GM19035 (cell line): ENCODE measurements around the gene VPS13C.
A peak's percentile ranks its signal among the peaks of the same experiment; 100 is the strongest.

ENCODE experiments used
- ATAC-seq: cut with Tn5 transposase; IDR thresholded peaks from one replicate; pipeline ENCODE4 v1.9.1; 2021; ENCODE audit not compliant: unreplicated experiment

Gene VPS13C, protein sequence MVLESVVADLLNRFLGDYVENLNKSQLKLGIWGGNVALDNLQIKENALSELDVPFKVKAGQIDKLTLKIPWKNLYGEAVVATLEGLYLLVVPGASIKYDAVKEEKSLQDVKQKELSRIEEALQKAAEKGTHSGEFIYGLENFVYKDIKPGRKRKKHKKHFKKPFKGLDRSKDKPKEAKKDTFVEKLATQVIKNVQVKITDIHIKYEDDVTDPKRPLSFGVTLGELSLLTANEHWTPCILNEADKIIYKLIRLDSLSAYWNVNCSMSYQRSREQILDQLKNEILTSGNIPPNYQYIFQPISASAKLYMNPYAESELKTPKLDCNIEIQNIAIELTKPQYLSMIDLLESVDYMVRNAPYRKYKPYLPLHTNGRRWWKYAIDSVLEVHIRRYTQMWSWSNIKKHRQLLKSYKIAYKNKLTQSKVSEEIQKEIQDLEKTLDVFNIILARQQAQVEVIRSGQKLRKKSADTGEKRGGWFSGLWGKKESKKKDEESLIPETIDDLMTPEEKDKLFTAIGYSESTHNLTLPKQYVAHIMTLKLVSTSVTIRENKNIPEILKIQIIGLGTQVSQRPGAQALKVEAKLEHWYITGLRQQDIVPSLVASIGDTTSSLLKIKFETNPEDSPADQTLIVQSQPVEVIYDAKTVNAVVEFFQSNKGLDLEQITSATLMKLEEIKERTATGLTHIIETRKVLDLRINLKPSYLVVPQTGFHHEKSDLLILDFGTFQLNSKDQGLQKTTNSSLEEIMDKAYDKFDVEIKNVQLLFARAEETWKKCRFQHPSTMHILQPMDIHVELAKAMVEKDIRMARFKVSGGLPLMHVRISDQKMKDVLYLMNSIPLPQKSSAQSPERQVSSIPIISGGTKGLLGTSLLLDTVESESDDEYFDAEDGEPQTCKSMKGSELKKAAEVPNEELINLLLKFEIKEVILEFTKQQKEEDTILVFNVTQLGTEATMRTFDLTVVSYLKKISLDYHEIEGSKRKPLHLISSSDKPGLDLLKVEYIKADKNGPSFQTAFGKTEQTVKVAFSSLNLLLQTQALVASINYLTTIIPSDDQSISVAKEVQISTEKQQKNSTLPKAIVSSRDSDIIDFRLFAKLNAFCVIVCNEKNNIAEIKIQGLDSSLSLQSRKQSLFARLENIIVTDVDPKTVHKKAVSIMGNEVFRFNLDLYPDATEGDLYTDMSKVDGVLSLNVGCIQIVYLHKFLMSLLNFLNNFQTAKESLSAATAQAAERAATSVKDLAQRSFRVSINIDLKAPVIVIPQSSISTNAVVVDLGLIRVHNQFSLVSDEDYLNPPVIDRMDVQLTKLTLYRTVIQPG (N-terminal part only)

DNA sequence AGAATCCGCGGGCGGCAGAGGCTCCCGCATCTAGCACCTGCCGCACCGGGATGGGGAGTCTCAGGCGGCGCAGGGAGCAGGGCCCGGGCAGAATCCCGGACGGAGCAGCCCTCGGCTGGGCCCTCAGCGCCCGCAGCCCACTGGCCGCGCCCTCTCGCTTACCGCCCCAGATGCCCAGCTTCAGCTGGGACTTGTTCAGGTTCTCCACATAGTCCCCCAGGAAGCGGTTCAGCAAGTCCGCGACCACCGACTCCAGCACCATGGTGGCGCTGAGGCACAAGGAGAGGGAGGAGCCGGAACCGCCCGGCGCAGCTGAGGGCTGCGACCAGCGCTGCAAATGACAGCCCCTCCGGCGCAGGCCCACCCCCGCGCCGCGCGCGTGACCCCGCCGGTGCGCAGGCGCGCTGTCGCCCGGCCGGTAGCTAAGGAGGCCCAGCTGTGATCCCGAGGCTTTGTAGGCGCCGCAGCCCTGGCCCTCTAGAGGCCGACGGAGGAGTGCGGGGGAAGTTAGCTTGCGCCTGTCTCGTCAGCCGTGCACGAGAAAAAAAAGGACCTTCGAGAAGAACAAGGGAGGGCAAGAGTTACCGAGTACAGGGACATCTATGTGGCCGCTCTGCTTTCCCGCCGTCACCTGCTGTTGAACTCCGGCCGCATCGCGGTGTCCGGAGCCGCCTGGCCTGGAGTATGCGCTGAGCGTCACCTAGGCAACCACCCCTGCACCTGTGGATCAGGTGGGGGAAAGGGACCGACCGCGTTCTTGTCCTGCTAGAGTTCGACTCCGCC is at the start of gene VPS13C:
VPS13C (minus strand) TSS at position 335 of the 783 bp plus-strand sequence; CDS start at position 262, 73 bp downstream.
- peak; percentile 89 for ATAC-seq

DNA sequence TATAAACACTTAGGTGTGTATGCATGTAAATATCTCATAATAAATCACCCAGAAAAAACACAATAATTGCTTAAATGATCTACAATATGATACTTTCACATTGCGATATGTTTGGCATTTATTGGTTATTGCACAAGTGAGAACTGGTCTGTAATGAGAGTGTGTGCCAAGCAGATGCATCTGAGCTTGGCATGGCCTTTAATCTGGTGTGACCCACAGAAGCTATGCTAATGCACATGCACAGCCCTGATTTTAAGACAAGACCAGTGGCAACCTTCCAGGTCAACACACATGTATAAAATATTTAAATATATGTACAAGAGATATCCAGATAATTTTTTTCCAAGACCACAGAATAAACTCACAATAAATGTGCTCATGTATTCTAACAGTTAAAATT is 49.2 kb upstream of the VPS13C start:
- no peak for ATAC-seq

DNA sequence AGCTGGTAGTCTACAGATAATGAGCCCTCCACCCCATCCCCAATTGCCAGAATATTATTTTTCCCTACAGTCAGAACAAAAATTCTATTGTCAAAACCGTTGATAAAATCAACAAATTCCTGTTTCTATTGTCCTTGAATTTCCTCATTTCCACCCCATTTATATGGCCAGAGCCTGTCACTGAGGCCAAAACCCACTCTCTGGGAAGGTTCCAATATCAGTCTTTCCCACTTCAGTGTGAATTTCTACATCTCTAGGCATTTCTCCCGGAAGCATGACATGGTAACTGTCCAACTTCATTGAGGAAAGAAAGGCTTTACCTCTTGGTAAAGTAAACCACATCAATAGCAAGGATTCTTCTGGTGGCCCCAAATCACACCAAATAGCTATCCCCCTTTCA is 48.2 kb upstream of the VPS13C start:
- no peak for ATAC-seq

DNA sequence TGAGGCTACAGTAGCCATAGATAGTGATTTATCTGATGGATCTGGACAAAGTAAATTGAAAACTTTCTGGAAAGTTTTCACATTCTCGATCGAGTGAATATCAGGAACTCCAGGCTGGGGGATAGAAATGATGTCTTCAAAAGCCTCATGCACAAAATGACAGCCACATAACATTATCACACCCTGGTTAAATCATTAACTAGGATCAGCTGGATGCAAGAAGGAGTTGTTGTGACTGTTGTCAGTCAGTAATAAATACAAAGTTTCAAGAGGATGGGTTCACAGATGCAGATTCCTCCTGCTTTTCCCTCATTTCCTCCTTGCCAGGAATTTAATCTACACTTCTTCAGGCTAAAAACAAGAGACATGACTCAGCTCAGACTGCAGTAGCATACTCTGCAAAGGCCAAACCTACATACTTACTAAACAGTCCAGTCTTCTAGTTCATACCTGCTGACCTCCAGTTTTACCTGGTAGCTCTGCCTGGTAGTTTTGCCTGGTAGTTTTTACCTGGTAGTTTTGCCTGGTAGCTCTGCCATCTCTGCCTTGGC is 47.4 kb upstream of the VPS13C start:
- no peak for ATAC-seq

DNA sequence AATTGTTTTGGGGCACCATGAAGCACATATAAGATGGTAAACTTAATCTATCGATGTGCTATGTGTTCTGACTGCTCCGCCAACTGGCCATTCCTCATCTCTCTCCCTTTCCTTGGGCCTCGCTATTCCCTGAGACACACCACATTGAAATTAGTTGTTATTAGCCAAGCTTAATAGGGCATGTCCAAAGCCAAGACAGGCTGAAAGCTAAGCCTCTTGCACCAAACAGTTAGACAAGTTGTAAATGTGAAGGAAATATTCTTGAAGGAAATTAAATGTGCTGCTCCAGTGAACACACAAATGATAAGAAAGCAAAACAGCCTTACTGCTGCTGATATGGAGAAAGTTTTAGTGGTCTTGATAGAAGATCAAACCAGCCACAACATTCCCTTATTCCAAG is 45.8 kb upstream of the VPS13C start:
- no peak for ATAC-seq

DNA sequence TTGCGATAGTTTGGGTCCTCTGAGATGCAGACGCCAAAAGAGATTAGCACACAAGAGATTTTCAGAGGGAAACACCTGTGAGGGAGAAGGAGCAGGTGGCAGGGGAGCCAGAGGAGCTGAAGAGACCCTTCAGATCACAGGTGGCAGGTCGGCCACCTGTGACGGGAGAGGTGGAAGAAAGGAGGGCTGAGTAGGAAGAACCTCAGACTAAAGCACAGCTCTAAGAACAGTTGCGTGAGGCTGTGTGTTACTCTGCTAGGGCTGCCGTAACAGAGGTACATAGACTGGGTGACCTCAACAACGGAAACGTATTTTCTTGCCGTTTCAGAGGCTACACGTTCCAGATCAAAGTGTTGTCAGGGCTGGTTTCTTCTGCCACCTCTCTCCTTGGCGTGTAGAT is 45.0 kb upstream of the VPS13C start:
- no peak for ATAC-seq

DNA sequence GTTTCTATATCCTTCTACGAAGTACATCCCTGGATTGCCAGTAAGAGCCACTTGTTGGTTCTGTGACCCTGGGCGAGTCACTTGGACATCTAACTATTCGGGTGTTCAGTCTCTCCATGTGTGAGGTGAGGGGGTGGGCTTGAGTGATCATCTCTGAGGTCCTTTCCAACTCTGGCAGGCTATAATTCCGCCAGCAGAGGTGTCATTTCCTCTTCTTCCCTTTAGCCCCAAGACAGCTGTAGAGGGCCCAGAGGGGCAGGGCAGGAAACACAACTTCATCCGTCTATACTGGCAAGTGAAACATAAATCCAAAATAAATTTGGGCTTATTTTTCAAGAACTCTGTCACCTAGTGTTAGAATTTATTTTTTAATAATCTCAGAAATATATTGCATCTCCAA is 44.6 kb upstream of the VPS13C start:
- no peak for ATAC-seq

DNA sequence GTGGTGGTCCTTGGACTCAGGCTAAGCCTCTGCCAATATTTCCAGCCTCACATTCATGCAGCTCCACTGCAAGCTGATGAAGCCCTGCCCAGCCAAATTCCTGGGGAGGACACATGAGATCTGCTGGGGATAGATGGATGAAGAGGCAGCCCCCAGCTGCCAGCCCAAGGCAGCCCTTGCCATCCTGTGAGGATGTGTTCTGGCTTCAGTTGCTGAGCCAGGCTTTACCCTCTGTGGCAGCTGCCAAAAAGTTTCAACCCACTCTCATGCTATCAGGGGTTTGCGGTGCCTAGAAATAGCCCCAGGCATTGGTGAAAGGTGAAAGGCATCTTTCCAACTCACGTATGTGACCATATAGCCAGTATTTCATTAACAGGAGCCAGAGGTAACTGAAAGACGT is 44.2 kb upstream of the VPS13C start:
- ATAC-seq = no peak

DNA sequence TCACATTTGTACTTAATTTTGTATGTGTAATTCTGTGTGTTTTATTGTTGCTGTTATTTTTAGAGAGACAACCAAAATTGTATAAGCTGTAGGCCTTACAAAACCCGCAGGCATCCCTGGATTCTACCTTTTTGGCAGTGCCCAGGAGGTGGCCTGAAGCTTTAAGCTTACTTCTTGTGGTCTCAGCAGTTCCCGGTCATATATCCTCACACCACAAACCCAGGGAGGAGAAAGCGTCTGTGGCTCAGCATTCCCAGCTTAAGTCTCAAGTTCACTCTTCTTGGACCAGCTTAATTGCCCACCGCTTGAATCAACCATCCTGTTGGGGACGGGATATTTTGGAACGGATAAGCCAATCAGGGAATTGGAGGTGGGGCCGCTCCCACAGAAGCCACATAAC is 43.2 kb upstream of the VPS13C start:
- no peak for ATAC-seq

DNA sequence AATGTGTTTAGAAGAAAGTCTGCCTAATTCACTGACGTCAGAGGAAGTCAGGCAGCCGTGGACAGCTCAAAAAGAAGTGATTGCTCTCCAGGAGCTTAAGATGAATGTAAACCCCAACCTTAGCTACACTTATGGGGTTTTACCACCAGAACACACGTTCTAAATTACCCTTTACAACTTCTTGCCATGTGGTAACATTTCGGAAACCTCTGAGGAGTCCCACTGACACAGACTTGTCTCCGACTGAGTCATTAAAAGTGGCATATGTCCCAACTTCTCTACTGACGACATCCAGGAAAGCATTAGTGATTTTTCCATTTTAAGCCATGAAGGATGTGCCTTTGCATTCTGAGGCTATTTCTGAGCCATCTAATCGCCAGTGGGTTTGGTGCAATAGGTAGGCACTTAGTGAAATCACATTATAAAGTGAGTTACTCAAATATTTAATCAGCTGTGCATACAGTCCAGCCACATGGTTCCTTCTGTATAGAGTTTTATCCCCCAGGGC is 38.9 kb upstream of the VPS13C start:
- no peak for ATAC-seq

DNA sequence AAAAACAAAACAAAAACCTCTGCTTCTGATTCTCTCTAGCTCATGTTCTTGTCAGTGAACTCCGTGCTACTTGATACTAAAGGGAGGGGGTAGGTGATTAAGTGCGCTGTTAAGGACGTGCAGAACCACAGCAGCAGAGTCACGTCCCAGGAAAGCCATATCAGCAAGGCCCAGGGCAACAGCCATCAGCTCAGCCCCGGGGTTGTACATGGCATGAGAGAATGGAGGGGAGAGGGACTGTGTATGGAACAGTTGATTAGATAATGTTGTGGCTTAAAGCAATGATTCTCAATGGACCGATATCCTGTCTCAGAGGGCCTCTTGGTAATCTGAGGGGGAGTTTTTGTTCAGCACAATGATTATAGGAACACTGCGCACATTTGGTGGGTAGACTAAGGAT is 34.1 kb upstream of the VPS13C start:
- ATAC-seq = no peak

DNA sequence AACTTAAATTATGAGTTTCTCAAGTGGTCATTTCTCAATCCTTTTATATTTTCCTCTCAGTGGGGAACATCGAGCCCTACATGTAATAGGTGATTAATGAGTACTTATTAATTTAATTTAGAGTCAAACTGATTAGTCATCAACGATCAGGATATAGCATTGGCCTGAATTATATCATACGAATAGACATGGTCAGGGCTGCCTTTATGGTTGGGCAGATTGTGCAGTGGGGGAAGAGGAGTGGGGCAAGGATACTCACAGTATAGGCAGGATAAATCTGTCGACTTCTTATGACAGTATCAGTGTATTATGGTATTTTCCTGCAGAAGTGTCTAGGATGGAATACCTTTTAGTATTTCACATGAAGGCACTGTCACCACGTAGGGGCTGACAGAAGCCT is 33.6 kb upstream of the VPS13C start:
- ATAC-seq = no peak

DNA sequence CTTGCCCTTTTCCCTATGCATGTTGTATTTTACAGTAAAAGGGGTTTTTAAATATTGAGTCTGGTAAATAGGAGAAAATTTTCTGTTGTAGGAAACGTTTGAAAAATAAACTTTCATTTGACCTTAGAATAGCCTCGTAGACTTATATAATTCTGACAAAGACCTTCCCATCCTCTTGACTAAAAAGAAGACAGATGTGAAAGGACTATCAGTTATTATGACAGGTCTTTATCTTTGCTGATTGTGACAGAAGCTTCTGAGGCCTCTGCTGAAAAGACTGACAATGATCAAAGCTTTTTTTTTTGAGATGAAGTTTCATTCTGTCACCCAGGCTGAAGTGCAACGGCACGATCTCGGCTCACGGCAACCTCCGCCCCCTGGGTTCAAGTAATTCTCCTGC is 30.7 kb upstream of the VPS13C start:
- no peak for ATAC-seq

DNA sequence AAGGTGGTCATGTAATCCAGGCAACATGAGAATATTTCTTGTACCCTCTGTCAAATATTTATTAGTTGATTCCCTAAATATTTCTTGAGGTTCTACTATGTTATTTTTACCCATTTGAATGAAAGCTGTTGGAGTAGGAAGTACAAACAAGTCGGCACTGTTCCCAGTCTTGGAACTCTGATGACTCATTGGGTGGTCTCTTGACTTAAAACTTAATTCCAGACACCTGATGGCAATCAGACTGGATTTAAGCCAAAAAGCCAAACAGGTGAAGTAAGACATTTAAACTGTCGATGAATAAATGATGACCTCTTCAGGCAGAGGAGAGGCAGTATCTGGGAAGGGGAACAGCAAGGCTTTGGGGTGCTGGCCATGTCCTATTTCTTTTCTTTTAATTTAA is 29.4 kb upstream of the VPS13C start:
- no peak for ATAC-seq

DNA sequence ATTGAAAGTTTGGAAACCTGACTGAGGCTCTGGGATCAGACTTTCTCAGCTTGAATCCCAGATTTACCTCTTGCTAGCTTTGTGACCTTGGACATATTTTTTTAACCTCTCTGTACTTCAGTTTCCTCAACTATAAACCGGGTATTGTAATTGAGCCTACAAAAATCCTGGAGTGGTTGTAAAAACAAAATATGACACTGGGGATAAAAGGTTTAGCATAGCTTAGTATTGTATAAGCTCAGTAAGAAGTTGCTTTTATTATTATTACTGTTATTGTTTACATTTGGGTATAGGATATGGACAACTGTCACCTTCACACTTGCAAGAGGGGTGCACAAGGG is 28.1 kb upstream of the VPS13C start:
- ATAC-seq = no peak

DNA sequence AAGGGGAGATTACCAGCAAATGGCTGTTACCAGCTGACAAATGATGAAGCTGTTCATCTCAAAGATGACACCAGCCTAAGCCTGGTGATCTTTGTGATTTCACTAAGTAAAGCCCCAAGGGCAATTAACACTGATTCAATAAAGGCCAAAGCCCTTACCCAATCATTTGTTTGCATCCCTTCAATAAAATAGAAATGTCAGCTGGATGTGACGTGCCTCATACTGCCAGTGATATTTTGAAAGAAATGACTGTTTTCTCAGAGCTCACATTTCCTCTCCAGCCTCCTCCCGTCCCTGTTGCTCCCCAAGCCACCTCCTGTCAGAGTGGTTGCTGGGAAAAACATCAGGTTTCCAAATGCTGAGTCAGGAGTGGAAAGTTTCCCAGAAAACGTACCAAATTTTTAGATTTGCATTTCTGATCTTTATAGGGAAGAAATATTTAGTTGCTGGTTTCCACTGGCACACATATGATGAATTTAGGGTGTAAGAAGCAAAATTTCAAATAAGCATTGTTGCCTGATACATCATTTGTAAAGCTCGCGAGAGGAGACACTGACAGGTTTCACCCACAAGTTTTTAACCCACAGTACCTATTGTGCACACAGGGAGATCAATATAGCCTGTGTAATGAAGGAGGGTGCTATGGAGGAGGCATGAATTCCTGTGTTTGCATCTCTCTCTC is 27.6 kb upstream of the VPS13C start:
- no peak for ATAC-seq

DNA sequence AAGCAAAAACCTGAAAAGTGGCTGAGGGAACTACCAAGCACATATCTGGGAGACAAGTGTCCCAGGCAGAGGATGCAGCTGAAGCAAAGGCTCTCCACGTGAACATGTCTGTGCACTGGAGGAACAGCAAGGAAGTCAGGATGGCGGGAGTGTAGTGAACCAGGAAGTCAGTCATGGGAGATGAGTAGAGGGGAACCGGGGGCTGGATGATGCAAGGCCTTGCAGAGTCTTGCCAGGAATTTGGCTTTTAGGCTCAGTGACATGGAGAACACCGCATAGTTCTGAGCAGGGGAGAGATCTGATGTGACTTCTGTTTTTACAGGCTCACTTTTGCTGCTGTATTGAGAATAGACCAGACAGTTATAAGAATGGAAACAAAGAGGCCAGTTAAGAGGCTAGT is 25.5 kb upstream of the VPS13C start:
- ATAC-seq = no peak

DNA sequence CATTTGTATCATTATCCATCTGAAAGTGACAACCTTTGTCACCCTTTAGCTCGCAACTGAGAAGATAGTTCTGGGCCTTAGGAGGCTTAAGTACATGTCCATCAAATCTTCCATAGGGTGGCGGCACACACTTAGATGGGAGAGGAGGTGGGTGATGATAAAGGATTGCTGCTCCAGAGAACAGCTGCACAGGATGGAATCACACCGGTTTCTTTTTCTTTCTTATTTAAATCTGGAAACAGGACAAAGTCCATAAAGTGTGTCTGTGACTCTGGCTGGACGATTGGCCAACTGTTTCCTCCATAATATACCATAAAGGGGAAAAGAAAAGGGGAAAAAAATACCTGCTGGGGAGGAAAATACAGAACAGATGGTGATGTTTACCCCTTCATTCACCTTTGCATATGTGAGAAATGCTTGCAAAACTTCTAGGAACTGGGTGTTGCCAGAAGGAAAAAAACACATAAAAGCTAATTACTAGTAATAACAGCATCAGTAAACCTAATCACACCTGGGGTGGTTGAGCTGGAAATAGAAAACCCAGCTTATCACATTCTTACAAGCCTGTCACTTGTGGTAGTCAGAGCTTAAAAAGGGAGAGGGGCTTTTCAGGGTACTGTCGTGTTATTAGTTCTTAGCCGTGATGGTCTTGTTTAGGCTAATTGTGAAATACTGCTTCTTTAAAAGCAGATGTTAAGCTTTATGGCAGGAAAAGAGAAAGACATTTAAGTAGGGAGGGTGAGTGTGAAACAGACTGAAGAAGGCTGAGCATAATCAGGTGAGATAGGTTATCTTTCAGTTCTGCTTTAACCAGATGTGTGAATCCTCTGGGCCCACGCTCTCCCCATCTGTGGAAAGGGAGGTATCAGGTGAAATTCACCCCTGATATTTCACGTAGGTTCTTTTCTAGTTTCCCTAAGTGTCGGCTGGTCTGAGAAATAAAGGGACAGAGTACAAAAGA is 23.2 kb upstream of the VPS13C start:
- no peak for ATAC-seq
